ENCODE results near the gene ST6GALNAC3.
A peak's percentile ranks its signal among the peaks of the same experiment; 100 is the strongest.
"Not testable (repeated sequence)": the region's sequence is repeated elsewhere in the genome, so short reads cannot be mapped to it uniquely, and the experiment has no call there.

ST6GALNAC3 gene

GRCh38 chr1:76330991-76331603 is 256.6 kb downstream of the ST6GALNAC3 start:
- TF ChIP-seq CTCF (IDR thresholded peaks at IDR 0.05), result peak; percentile 88
- TF ChIP-seq ZFX (IDR thresholded peaks at IDR 0.05; ENCODE audit: borderline replicate concordance), result no peak
- H3K27ac ChIP-seq, result no peak overlapping the region

- no peak for TF ChIP-seq CTCF (IDR thresholded peaks at IDR 0.05)
- TF ChIP-seq ZFX (IDR thresholded peaks at IDR 0.05; ENCODE audit: borderline replicate concordance), result no peak
- no peak overlapping the region for H3K27ac ChIP-seq
These were observed 261.3 kb downstream of the ST6GALNAC3 start for GRCh38 chr1:76335882-76336281.

- TF ChIP-seq CTCF (IDR thresholded peaks at IDR 0.05), result no peak
- no peak for TF ChIP-seq ZFX (IDR thresholded peaks at IDR 0.05; ENCODE audit: borderline replicate concordance)
- no peak overlapping the region for H3K27ac ChIP-seq
These were observed 262.4 kb downstream of the ST6GALNAC3 start for GRCh38 chr1:76336931-76337371.

- TF ChIP-seq CTCF (IDR thresholded peaks at IDR 0.05), result no peak
- TF ChIP-seq ZFX (IDR thresholded peaks at IDR 0.05; ENCODE audit: borderline replicate concordance), result no peak
These were observed 263.1 kb downstream of the ST6GALNAC3 start for GRCh38 chr1:76337542-76338219.

DNA sequence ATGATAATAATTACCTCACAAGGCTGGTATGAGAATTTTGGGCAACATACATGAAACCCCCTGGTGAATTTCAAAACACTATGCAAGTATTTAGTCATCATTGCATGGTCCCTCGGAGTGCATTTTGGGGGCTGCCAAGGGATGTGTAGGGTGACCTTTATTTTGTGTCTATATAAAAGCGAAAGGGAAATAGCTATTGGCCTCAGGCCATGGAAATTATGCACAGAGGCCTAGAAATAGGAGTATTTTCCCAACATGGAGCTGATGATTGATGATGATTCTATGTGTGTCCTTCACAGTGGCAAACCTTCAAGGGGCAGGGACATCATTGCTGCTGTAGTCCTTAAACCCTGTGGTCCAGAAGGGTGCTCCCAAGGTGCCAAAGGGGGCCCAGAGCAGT is 265.5 kb downstream of the ST6GALNAC3 start:
- TF ChIP-seq ZFX (IDR thresholded peaks at IDR 0.05; ENCODE audit: borderline replicate concordance), result no peak
- TF ChIP-seq CTCF (IDR thresholded peaks at IDR 0.05), result no peak

More at GRCh38 chr1:76337542-76338219, 263.1 kb downstream of the ST6GALNAC3 start:
- H3K27ac ChIP-seq, result no peak overlapping the region

DNA sequence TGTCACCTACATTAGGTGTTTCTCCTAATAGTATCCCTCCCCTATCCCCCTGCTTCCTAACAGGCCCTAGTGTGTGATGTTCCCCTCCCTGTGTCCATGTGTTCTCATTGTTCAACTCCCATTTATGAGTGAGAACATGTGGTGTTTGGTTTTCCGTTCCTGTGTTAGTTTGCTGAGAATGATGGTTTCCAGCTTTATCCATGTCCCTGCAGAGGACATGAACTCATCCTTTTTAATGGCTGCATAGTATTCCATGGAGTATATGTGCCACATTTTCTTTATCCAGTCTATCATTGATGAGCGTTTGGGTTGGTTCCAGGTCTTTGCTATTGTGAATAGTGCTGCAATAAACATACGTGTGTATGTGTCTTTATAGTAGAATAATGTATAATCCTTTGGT is 267.3 kb downstream of the ST6GALNAC3 start:
- not testable (repeated sequence) for H3K27ac ChIP-seq

More for the DNA sequence above, 265.5 kb downstream of the ST6GALNAC3 start:
- no peak overlapping the region for H3K27ac ChIP-seq

DNA sequence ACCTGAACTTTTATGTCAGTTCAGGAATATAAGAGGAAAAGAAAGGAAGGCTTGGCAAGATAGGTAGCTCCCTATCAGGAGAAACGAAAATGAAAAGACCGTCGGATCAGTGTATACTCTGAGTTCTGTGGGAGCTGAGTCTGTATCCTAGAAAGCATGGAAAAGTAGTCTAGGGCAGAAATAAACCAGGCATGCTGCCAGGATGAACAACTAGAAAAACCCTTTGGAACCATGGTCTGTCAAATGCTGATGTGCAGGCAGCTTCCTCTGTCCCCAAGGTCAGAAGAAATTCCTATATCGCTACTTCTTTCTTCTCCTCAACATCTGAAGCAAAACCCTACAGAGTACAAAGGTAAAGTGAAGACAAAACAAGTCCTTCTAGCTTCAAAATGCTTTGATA is 268.8 kb downstream of the ST6GALNAC3 start:
- TF ChIP-seq CTCF (IDR thresholded peaks at IDR 0.05) (no peak), ZFX (IDR thresholded peaks at IDR 0.05; ENCODE audit: borderline replicate concordance) (no peak)
- H3K27ac ChIP-seq, result no peak overlapping the region

Data from 22Rv1 (cell line).